NB4 (cell line): ENCODE measurements around the gene OR5AL1.

ENCODE experiments used
- POLR2A ChIP-seq: IDR thresholded peaks from 2 replicates; pipeline ENCODE4 v1.6.1; 2011; ENCODE audit warnings: mild to moderate bottlenecking; ENCODE audit not compliant: insufficient read length; ENCODE audit errors: extremely low read depth
- TF ChIP-seq, protein P1 (sequence below): IDR thresholded peaks from one replicate; pipeline ENCODE4 v1.5.1; 2012; ENCODE audit warnings: low read depth, low read length
- TF ChIP-seq, protein P2 (sequence below): IDR thresholded peaks from 2 replicates; pipeline ENCODE4 v1.6.1; 2011; ENCODE audit warnings: low read depth, low read length

DNA sequence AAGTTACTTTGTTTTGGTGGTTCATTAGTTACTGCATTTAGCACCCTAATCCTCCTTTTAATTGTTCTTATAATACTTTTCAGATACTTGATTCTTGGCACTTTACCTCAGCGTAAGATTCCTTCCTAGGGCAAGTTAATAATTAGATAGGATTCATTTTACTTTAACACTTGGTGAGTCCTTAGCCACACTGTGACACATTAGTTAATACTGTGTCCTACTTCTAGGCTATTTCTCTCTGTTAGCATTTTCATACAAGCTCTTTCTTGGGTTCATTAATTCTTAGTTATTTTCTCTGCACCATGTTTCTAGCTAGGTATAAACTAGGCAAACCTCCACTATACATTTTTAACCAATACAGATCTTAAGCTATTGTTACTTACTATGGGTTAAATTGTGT lies 44.6 kb downstream of the OR5AL1 start:
- TF ChIP-seq, protein P1, sequence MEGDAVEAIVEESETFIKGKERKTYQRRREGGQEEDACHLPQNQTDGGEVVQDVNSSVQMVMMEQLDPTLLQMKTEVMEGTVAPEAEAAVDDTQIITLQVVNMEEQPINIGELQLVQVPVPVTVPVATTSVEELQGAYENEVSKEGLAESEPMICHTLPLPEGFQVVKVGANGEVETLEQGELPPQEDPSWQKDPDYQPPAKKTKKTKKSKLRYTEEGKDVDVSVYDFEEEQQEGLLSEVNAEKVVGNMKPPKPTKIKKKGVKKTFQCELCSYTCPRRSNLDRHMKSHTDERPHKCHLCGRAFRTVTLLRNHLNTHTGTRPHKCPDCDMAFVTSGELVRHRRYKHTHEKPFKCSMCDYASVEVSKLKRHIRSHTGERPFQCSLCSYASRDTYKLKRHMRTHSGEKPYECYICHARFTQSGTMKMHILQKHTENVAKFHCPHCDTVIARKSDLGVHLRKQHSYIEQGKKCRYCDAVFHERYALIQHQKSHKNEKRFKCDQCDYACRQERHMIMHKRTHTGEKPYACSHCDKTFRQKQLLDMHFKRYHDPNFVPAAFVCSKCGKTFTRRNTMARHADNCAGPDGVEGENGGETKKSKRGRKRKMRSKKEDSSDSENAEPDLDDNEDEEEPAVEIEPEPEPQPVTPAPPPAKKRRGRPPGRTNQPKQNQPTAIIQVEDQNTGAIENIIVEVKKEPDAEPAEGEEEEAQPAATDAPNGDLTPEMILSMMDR, result no peak
- TF ChIP-seq POLR2A, result no peak
- TF ChIP-seq, protein P2, sequence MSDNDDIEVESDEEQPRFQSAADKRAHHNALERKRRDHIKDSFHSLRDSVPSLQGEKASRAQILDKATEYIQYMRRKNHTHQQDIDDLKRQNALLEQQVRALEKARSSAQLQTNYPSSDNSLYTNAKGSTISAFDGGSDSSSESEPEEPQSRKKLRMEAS, result no peak
